HT-29 (cell line): ENCODE results near the gene TCF7L1. TPM values are rescaled to one million over a fixed set of nuclear protein-coding genes. Genes with fewer than 3 reads are reported as not detected.
"Not testable (repeated sequence)": the region's sequence is repeated elsewhere in the genome, so short reads cannot be mapped to it uniquely, and the experiment has no call there.

Source experiments
- DNase-seq: peaks from one replicate; pipeline ENCODE4 v3.0.0-alpha.2; 2015; ENCODE audit warnings: low spot score
- total RNA-seq: library from RNA; depleted of rRNA; stranded (reverse); fragments of >200 nt; shearing (Covaris generic); gene quantifications from 2 replicates; pipeline ENCODE4 v1.2.3, GENCODE V29; 2014

Gene TCF7L1
- total RNA-seq, 1 experiment from 2014 or later = not detected

DNA sequence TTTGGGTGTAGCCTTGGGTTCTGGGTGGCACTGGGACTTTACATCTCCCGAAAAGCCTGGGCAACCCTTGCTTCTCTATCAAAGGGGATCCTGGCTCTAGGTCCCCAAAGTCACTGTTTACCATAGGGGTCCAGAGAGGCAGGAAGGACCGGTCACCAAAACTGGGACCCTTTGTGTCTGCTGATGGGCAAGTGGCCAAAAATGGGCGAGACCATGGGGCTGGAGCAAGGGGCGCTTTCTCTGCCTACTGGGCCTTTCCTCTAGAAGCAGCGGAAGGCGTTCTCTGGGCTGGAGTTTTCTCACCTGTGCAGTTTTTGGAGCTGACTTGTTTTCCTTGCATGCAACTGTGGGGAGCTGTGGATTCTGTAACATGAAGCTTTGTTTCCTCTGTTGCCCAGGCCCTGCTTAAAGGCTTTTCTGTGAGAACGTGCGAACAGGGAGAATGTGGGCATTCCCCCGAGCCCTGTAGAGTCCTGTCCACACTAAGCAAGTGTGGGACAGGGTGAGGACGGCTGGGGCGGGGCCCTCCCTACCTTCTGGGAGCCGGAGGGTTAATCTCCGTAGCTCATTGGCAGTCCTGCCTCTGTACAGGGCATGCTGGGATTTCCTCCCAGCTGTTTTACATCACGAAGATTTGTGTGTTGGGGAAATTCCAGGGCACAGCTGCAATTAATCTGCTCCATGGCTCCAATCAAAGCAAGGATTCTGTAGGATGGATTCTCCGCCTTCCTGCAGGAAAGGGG lies 144.4 kb downstream of the TCF7L1 start:
- no peak for DNase-seq

DNA sequence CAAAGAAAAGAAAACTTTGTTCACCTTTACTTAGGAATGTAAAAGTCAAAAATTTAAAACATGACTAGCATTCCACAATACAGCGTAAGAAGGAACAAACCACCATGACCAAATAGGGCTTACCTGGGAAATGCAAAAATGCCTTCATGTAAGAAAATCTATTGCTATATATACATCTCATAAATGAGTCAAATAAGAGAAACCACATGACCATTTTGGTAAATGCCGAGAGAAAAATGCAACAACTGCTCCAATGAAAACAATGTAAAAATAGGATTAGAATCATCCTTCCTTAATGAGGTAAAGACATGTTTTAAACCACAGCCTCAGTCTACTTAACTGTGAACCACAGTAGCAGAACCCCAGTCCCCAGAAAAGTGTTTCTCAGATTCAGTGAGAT lies 145.2 kb downstream of the TCF7L1 start:
- DNase-seq = no peak

DNA sequence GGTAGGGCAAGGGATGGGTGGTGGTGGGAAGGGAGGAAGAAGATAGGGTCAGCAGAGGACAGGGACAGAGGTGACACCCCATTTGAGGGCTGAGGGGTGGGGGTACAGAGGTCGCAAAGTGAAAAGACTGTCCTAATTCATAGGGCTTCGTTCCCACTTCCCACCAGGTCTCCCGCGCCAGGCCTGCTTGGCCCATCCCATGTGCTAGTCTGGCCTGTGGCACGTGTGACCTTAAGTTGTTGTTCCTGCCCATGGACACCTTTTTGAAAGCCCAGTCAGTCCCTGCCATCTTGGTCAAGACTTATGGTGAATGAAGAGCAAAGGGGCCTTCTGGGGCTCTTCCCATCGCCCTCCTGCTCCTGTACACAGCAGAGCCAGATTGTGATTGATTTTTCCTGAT lies 148.4 kb downstream of the TCF7L1 start:
- no peak for DNase-seq

DNA sequence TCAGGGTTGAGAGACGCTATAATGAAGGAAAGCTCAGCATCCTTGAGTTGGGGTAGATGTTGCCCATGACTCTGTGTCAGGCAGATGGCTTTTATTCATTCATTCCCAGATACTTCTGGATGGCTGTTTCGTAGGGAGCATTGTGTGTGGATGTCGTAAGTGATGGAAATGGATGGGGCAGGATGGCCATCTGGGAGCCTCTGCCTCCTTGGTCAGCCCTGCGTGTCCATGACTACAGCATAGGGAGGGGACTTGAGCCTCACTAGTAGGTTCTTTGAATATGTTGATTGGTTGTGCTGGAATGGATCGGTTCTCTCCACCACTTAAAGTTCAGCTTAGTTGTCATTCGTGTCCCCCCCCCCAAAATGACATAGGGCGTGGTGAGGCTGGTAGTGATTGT lies 149.7 kb downstream of the TCF7L1 start:
- DNase-seq = no peak

DNA sequence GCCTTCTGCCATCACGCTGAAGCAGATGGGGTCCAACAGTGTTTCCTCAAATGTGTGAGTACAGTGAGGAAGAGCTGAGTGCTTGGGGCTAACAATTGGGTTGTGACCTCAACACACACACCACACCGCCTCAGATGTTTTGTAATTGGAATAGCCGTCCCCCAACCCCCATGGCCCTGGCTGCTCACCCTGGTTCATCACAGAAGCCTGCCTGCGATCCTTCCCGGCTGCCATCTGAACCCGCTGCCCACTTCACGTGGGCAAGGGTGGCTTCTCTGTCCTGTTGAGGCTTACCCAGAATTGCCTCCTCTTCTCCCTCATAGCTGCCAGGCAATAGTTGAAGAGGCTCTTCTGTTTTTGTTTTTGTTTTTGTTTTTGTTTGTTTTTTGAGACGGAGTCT lies 150.4 kb downstream of the TCF7L1 start:
- DNase-seq = no peak

DNA sequence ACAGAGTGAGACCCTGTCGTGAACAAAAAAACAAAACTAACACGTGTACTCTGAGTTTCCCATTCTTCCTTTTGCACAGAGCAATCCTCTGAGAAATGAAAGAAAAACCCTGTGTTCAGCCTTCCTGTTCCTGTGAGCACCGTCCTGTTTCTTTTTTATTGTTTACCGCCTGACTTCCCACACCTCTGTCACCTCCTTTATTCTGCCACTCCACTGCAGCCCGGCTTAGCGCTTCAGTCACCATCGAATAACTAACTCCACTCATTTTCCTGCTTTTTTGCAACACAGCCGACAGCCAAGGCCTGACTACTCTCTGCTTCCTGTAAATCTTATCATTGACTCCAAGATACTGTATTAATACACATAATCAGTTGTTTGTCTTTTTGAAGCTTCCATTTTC lies 153.7 kb downstream of the TCF7L1 start:
- no peak for DNase-seq

DNA sequence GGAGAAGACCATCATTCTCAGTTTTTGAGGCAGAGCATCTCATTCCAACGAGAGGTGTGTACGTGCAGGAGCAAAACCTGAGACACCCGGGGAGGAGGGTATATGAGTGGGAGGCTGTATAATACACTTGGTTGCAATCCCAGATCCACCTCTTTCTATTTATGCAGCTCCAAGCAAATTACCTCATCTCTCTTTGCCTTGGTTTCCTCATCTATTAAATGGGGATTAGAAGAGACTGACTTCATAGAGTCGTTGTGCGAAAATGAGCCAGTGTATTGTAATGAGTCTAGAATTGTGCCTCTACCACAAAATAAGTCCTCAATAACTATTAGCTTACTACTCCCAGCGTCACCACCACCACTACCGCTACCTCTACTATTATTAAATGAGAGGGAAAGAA lies 154.5 kb downstream of the TCF7L1 start:
- no peak for DNase-seq

DNA sequence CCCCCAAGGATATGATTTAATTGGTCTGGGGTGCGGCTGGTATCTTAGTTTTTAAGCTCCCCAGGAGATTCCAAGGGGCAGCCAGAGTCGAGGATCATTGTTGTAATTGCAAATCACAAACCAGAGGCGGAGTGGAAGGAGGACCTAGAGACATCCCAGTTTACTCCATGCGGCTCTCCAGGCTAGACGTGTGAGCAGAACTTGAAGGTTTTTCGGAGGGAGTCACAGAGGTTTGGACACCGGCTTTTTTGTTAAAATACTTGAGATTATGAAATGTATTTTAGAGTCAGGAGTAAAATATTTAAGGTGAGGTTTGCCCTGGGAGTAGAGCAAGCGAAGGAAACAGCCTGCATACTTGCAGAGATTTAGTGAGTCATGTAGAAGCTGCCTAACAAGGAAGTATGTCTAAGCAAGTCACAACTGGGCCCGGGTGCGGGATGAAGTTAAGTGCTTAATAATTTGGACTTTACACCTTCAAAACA lies 155.1 kb downstream of the TCF7L1 start:
- peak; percentile 66 for DNase-seq

DNA sequence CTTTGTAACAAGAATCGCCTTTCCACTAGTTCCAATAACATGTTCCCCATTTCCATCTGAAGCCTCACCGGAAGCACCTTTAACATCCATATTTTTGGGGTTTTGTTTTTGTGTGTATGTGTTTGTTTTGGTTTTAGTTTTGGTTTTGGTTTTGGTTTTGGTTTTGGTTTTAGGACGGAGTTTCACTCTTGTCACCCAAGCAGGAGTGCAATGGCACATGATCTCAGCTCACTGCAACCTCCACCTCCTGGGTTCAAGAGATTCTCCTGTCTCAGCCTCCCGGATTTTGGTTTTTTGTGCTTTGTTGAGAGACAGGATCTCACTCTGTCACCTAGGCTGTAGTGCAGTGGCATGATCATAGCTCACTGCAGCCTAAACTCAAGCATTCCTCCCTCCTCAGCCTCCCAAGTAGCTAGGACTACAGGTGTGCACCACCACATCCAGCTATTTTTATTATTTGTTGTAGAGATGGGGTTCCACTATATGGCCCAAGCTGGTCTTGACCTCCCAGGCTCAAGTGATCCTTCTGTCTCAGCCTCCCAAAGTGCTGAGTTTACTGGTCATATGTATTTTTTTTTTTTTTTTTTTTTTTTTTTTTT lies 158.3 kb downstream of the TCF7L1 start:
- no peak for DNase-seq

DNA sequence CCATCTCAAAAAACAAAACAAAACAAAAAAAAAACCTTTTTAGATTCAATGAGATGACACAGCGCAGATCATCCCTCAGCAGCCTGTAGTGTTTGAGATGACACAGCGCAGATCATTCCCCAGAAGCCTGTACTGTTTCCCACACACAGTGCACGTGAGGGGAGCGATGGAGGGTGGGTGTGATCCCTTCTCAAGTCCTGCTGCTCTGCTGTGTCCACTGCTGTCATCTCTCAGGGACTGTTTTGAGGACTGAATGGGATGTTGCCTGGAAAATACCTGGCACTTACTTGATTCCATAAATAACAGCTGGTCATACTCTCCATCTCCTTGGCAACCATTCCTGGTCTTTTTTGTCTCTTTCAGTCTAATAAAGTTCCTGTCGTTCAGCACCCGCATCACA lies 168.9 kb downstream of the TCF7L1 start:
- no peak for DNase-seq

DNA sequence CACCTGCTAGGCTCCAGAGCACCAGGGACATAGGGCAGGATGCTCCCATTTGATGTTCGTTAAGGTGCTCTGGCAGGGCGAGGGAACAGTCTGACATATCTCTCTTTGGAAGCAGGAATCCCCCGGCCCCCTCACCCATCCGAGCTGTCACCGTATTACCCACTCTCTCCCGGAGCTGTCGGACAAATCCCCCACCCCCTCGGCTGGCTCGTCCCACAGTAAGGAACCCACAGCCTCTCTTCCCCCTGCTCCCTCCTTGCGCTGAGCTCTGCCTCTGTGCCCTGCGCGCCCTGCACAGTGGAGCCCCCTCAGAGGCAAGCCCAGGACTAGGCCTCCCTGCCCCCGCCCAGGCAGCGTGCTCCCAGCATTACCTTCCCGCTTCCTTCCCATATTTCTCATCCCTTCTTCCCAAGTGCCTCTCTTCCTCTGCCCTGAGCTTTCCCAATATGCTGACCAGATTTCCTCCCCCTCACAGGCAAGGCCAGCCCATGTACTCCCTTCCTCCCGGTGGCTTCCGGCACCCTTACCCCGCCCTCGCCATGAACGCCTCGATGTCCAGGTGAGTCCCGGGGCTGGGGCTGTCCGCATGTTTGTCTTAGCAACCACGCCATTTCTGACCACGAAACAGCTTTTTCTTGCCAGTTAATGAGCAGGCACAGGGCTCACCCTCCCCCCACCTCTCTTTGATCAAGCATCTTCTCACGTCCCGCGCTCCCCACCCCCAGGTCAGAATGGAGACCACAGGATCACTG lies 170.8 kb downstream of the TCF7L1 start:
- DNase-seq = no peak

DNA sequence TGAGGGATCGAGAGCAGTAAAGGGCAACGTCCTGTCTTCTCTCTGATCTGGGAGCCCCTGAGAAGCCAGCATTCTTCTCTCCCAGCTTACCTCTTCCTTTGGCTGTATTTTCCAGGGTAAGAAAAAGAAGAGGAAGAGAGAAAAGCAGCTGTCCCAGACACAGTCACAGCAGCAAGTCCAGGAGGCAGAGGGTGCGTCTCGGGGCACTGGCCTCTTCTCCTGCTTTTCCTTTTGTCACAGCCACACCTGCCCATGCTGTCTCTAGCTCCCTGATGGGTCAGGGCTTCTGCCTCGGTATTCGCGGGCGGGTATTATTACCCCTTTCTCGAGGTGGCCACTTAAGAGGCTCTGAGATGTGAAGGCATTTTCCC lies 174.3 kb downstream of the TCF7L1 start:
- peak; percentile 23 for DNase-seq

DNA sequence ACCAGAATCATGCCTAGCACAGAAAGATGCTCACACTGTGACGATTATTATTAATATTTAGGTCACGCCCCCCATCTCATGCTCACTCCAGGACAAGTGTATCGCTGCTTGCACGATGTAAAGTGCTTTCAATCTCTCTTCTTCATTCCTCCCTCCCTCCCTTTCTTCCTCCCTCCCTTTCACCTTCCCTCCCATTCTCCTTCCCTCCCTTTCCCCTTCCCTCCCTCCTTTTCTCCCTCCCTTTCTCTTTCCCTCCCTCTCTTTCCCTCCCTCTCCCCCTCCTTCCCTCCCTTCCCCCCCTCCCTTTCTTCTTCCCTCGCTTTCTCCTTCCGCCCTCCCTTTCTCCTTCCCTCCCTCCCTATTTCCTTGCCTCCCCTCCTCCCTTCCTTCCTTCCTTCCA lies 175.0 kb downstream of the TCF7L1 start:
- no peak for DNase-seq

DNA sequence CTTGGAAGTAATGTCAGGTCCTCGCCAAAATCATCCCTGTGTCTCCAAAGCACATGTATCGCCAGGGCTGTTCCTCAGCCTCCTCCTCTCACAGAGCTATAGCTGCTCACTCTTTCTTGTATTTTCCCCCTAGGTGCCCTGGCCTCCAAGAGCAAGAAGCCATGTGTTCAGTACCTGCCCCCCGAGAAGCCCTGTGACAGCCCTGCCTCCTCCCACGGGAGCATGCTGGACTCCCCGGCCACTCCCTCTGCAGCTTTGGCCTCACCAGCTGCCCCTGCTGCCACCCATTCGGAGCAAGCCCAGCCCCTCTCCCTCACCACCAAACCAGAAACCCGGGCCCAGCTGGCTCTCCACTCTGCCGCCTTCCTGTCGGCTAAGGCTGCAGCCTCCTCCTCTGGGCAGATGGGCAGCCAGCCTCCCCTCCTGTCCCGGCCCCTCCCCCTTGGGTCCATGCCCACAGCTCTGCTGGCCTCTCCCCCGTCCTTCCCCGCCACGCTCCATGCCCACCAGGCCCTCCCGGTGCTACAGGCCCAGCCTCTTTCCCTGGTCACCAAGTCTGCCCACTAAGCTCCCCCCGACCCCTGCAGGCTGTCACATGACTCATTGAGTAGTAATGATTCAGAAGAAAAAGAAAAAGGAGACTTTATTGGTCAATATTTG lies 175.8 kb downstream of the TCF7L1 start:
- DNase-seq = peak; percentile 13

DNA sequence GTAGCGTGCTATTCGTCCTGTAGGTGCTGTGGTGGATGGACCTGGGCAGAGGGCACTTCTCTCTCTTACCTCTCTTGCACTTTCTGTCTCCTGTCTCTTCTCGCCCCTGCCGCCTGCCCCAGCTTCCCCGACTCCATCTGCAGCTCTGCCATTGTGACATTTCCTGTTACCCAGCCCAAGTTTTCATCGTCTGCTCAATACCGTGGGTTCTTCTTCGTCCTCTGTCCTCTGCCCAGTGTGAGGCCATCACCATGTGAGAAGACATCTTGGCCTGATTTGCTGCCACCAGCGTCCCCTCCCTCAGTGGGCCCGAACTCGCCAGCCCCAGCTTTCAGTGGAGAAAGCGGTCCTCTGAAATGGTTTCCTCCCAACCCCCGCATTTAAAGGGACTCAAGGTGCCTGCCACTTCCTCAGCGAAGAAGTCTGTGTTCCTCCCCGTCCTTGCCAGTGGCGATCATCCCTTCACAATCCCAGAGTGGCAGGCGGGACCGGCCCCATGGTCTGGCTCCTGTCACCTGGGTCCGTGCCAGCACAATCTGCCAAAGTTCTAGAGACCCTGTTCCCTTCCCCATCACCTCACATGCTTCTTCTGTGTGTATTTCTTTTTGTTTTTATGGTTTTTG lies 176.6 kb downstream of the TCF7L1 start:
- no peak for DNase-seq

DNA sequence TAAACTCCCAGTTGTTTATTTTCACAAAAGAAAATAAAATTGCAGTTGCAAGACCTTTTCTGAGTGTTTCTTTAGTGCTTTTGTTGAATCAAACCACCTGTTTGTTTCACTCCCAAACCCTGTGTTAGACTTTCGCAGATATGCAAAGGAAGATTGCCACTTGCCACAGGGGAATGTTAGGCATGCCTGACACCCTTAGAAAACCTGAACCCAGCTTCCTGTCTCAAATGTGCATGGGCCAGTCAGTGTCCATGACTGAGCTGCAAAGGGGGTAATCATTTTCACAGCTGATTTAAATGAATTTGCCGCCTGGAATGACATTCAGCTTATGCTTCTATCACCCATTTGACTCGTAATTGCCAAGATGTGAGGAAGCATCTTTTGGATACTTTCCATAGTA lies 177.1 kb downstream of the TCF7L1 start:
- DNase-seq = no peak

DNA sequence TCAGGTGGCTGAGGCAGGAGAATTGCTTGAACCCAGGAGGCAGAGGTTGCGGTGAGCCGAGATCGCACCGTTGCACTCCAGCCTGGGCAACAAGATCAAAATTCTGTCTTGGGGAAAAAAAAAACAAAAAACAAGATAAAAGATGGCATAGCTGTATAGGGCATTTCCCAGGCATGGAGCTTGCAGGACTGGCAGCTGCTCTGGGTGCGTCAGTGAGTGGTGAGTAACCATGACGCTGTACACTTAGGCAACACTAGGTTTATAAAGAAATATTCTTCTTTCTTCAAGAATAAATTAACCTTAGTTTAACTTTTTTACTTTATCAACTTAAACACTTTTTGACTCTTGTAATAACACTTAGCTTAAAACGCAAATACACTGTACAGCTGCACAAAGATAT lies 179.2 kb downstream of the TCF7L1 start:
- no peak for DNase-seq

DNA sequence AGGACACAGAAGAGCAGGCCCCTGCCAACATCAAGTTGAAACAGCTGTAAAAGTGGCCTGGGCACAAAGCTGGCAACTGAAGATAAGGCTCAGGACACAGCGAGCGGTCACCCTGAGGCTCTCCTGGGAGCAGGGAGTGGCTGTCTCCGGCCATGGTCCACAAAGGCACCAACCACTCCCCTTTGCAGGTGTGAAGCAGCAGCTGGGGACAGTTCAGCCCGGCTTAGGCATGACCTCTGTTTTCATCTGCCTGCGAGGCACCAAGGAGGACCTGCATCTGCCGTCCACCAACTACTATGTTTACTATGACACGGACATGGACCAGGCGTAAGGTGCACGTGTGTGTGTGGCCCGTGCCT lies 181.7 kb downstream of the TCF7L1 start:
- no peak for DNase-seq

DNA sequence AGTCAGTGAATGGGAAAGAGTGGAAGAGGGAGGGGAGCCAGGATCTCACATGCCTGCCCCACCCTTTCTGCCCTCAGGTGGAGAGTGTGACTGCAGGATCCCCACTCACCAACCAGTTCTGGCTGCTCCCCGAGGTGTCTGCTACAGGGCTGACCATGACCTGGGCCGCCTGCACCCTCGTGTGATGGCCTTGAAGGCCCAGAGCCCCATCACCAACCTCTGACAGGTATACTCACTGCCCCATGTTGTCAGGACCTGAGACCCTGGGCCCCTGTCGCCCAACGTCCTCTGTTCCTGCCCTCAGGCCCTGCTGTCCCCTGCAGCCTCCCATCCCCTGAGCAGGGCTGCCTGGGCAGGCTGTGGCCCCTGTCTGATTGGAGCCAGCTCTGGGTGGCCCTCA lies 182.7 kb downstream of the TCF7L1 start:
- DNase-seq = not testable (repeated sequence)

DNA sequence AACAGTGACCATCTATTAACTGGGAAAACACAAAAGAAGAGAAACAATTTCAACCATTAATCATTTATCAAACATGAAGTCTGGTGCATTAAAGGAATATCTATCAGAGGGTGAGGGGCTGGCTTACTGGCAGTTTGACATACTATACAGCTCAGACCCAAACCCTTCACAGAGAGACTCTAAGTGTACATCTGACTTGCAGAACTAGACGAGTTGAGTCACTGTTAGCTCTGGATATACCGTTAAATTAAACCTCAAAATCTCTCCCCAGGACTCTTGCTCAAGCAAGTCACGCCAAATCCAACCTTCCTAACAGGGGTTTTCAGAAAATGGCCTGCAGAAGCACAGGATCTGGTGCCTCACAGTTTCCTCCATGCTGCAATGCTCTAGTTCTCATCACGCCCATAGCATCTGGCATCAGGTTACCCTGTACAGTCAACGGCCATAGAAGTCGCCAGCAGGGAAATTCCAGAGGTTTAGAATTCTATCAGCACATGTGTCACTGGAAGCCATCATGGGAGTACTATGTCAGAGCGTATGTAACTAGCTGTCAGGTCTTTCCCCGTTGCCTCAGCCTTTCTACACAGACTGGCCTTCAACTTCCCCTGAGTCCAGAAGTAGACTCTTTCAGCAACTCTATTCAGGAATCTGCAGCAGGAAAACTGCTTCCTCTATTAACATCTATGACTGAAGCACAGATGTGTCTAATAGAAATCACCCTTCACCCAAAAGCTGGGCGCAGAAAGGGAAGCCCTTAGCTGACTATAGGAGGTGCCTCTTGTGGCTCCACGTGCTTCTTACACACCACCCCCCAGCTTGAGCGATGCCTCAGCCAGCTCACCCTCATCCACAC lies 185.3 kb downstream of the TCF7L1 start:
- no peak for DNase-seq

DNA sequence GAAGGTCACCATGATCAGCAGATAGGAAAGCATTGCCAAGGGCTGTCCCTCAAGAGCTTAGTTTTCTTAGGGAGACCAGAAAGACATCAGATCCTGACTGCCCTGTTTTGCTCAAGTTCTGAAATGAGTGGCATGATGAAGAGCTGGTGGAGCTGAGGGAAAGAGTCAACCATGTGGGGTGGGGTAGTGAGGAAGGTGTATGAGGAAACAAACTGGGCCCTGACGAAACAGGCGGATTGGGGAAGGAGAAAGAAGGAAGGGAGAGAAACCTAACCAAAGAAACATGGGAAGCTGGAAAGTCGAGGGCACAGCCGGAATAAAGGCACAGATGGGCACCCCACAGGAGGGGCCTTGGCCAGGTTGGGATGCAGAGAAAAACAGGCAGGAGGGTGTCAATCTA lies 186.6 kb downstream of the TCF7L1 start:
- DNase-seq = no peak
